OCI-LY7 (cell line): ENCODE data around the gene CACNA2D4. TPM values are rescaled to one million over a fixed set of nuclear protein-coding genes. Genes with fewer than 3 reads are reported as not detected.

Experiments
- BruUV-seq: library from RNA; stranded (reverse); fragments of 400-500 nt; replicated peaks from 2 replicates; lab custom pipeline; 2021; lab: Mats Ljungman, UMichigan
- CTCF ChIA-PET: fragments of 300-600 bp; sonication (Branson Sonifier 250); formaldehyde crosslinking; loops from one replicate; lab custom pipeline; 2022; ENCODE audit warnings: antibody characterized with exemption; ENCODE audit not compliant: unreplicated experiment; lab: Charles Lee
- POLR2A ChIA-PET: fragments of 300-600 bp; sonication (Branson Sonifier 250); formaldehyde crosslinking; loops from one replicate; lab custom pipeline; 2022; ENCODE audit warnings: antibody characterized with exemption; lab: Charles Lee
- DNase-seq: peaks from one replicate; pipeline ENCODE4 v3.0.0-alpha.2; 2015; ENCODE audit warnings: low spot score
- H2AFZ ChIP-seq: fragments of 200-600 bp; sonication (generic), shearing (Covaris generic); 2 replicates; pipeline ENCODE4 v1.6.1; 2014; ENCODE audit warnings: mild to moderate bottlenecking, antibody characterized with exemption, low read length, moderate library complexity
- H3K27ac ChIP-seq: fragments of 200-600 bp; sonication (generic); 2 replicates; pipeline ENCODE4 v1.5.1; 2014; ENCODE audit warnings: mixed run types, low read depth, mild to moderate bottlenecking, moderate library complexity, low read length, inconsistent platforms; ENCODE audit not compliant: poor library complexity, severe bottlenecking
- H3K36me3 ChIP-seq: fragments of 200-600 bp; sonication (generic); 2 replicates; pipeline ENCODE4 v1.6.1; 2014; ENCODE audit warnings: mild to moderate bottlenecking, antibody characterized with exemption, low read length, moderate library complexity, mixed read lengths; ENCODE audit not compliant: insufficient read depth
- H3K4me1 ChIP-seq: fragments of 200-600 bp; sonication (generic); 2 replicates; pipeline ENCODE4 v1.5.1; 2014; ENCODE audit warnings: mild to moderate bottlenecking, low read length; ENCODE audit not compliant: insufficient read depth, poor library complexity, severe bottlenecking
- H3K4me2 ChIP-seq: fragments of 200-600 bp; sonication (generic); 2 replicates; pipeline ENCODE4 v1.6.1; 2014; ENCODE audit warnings: mild to moderate bottlenecking, low read length
- H3K4me3 ChIP-seq: fragments of 200-600 bp; sonication (generic); 2 replicates; pipeline ENCODE4 v1.5.1; 2014; ENCODE audit warnings: mild to moderate bottlenecking, low read depth, low read length; ENCODE audit not compliant: poor library complexity, severe bottlenecking
- H3K79me2 ChIP-seq: fragments of 200-600 bp; sonication (generic); 2 replicates; pipeline ENCODE4 v1.6.1; 2016; ENCODE audit warnings: low read depth, mild to moderate bottlenecking, low read length, moderate library complexity, mixed read lengths; ENCODE audit not compliant: insufficient read depth
- H3K9me2 ChIP-seq: fragments of 200-600 bp; sonication (generic); 2 replicates; pipeline ENCODE4 v1.6.1; 2016; ENCODE audit warnings: mild to moderate bottlenecking, low read length, mixed read lengths; ENCODE audit not compliant: insufficient read depth
- H3K9me3 ChIP-seq: fragments of 200-600 bp; sonication (generic); 2 replicates; pipeline ENCODE4 v1.6.1; 2014; ENCODE audit warnings: mild to moderate bottlenecking, mixed run types, low read length, mixed read lengths
- H4K20me1 ChIP-seq: fragments of 200-600 bp; sonication (generic); 2 replicates; pipeline ENCODE4 v1.6.1; 2014; ENCODE audit warnings: mild to moderate bottlenecking, antibody characterized with exemption, low read length, moderate library complexity, mixed read lengths; ENCODE audit not compliant: insufficient read depth
- CTCF ChIP-seq: fragments of 200-600 bp; sonication (generic); conservative IDR thresholded peaks from 2 replicates; pipeline ENCODE4 v1.5.1; 2014; ENCODE audit warnings: mild to moderate bottlenecking, antibody characterized with exemption, low read length, moderate library complexity, mixed read lengths
- EZH2phosphoT487 ChIP-seq: fragments of 200-600 bp; sonication (generic); IDR thresholded peaks from 2 replicates; pipeline ENCODE4 v1.6.1; 2018; ENCODE audit warnings: low read depth, borderline replicate concordance, mild to moderate bottlenecking, mixed run types, antibody characterized with exemption, low read length, moderate library complexity, mixed read lengths
- intact Hi-C: fragments of 100-400 bp; cut with micrococcal nuclease; formaldehyde crosslinking; loops from one replicate; pipeline ENCODE4 v1.10.0; 2022; ENCODE audit not compliant: unreplicated experiment
- total RNA-seq, 2 experiments: library from RNA; depleted of rRNA in 1 of 2; stranded (reverse); fragments of >200 nt in 1 of 2; shearing (Covaris generic) in 1 of 2; gene quantifications; 2 replicates each; pipeline ENCODE4 v1.2.3, GENCODE V29; 2014 to 2022

Gene CACNA2D4
- total RNA-seq, 2 experiments from 2014 or later: 0.13 TPM; not detected in 1

GRCh38 chr12:1910468-1910867 is 8.0 kb downstream of the CACNA2D4 start:
- no TSS peak for BruUV-seq
- Histone ChIP-seq H3K27ac (no peak overlapping the region), H4K20me1 (no peaks in the 10 kb centered on the region), H3K4me3 (no peak overlapping the region), H3K9me2 (no peaks in the 10 kb centered on the region), H3K79me2 (no peaks in the 10 kb centered on the region), H3K4me2 (no peak overlapping the region), H3K36me3 (no peaks in the 10 kb centered on the region), H3K9me3 (no peaks in the 10 kb centered on the region), H2AFZ (no peak overlapping the region), H3K4me1 (peaks cover 2% of the 10 kb centered on the region)
- TF ChIP-seq EZH2phosphoT487 (no peak), CTCF (no peak)
- ChIA-PET CTCF (no interaction called here), POLR2A (interaction anchor here (0.7 kb wide), 1 partner anchor 1158 kb away, joined by 4 read pairs; no protein-coding TSS in a partner anchor)
- intact Hi-C loops: no loop called here
- DNase-seq: no peak

GRCh38 chr12:1908758-1909157 is 9.7 kb downstream of the CACNA2D4 start:
- BruUV-seq: no TSS peak
- ChIA-PET POLR2A (no interaction called here), CTCF (no interaction called here)
- no peaks in the 10 kb centered on the region for H4K20me1 ChIP-seq
- no peak overlapping the region for H3K4me3 ChIP-seq
- no peak overlapping the region for H3K27ac ChIP-seq
- DNase-seq: no peak
- H2AFZ ChIP-seq: no peak overlapping the region
- peaks cover 9% of the 10 kb centered on the region; the same call in 1 of the 2 replicates for H3K9me3 ChIP-seq
- H3K4me2 ChIP-seq: no peak overlapping the region
- no peaks in the 10 kb centered on the region for H3K4me1 ChIP-seq
- no peaks in the 10 kb centered on the region for H3K36me3 ChIP-seq
- no peak for TF ChIP-seq CTCF
- intact Hi-C loops: no loop called here
- H3K9me2 ChIP-seq: no peaks in the 10 kb centered on the region
- H3K79me2 ChIP-seq: no peaks in the 10 kb centered on the region

GRCh38 chr12:1907652-1908611 is 10.5 kb downstream of the CACNA2D4 start:
- TF ChIP-seq CTCF (no peak), EZH2phosphoT487 (no peak)
- BruUV-seq: no TSS peak
- POLR2A ChIA-PET: interaction anchor here (0.7 kb wide), 1 partner anchor 21 kb away, joined by 3 read pairs; no protein-coding TSS in a partner anchor
- H2AFZ ChIP-seq: no peak overlapping the region
- no peaks in the 10 kb centered on the region for H4K20me1 ChIP-seq
- H3K4me1 ChIP-seq: no peaks in the 10 kb centered on the region
- DNase-seq: no peak
- no peaks in the 10 kb centered on the region for H3K36me3 ChIP-seq
- H3K27ac ChIP-seq: no peak overlapping the region
- H3K4me3 ChIP-seq: no peak overlapping the region
- no peaks in the 10 kb centered on the region for H3K79me2 ChIP-seq
- H3K9me2 ChIP-seq: no peaks in the 10 kb centered on the region
- H3K4me2 ChIP-seq: no peak overlapping the region
- H3K9me3 ChIP-seq: peaks cover 17% of the 10 kb centered on the region
- CTCF ChIA-PET: no interaction called here
- intact Hi-C loops: no loop called here
